Activated CD8-positive, alpha-beta T cell treated with anti-CD3 and anti-CD28 coated beads, Interleukin-2, amount 10 ng/mL, durations not matched to agents 7 days and 5 days (primary cell): ENCODE results near the gene PI4KA. TPM values are rescaled to one million over a fixed set of nuclear protein-coding genes. Genes with fewer than 3 reads are reported as not detected.

Experiments
- ATAC-seq: fragments of 150-1000 bp; cut with Tn5 transposase; one replicate; pipeline ENCODE4 v1.10.0; 2021; ENCODE audit warnings: moderate library complexity
- CTCF ChIA-PET: fragments of 350-600 bp; sonication (Branson Sonifier 250); formaldehyde crosslinking; loops from one replicate; lab custom pipeline; 2021; ENCODE audit warnings: antibody characterized with exemption; lab: Charles Lee
- POLR2A ChIA-PET: fragments of 350-600 bp; sonication (Branson Sonifier 250); formaldehyde crosslinking; loops from one replicate; lab custom pipeline; 2021; ENCODE audit warnings: antibody characterized with exemption; lab: Charles Lee
- DNase-seq: peaks from one replicate; pipeline ENCODE4 v3.0.0-alpha.2; 2020
- H3K27ac Mint-ChIP-seq: one replicate; pipeline ENCODE4 v1.8.0; 2021; ENCODE audit warnings: mild to moderate bottlenecking, mixed read lengths
- H3K27me3 Mint-ChIP-seq: one replicate; pipeline ENCODE4 v1.8.0; 2021; ENCODE audit warnings: low read depth, mixed read lengths
- H3K36me3 Mint-ChIP-seq: one replicate; pipeline ENCODE4 v1.8.0; 2021; ENCODE audit warnings: low read depth, mixed read lengths
- H3K4me1 Mint-ChIP-seq: one replicate; pipeline ENCODE4 v1.8.0; 2021; ENCODE audit warnings: low read depth, mixed read lengths
- H3K4me3 Mint-ChIP-seq: one replicate; pipeline ENCODE4 v1.8.0; 2021; ENCODE audit warnings: mild to moderate bottlenecking, mixed read lengths
- H3K9me3 Mint-ChIP-seq: one replicate; pipeline ENCODE4 v1.8.0; 2022; ENCODE audit warnings: mixed read lengths; ENCODE audit not compliant: insufficient read depth
- total RNA-seq, 2 experiments: library from RNA; stranded (reverse); gene quantifications; one replicate each; pipeline ENCODE4 v1.2.3, GENCODE V29; 2021

The PI4KA gene
- total RNA-seq, 2 experiments from 2014 or later: 112 to 120 TPM

DNA sequence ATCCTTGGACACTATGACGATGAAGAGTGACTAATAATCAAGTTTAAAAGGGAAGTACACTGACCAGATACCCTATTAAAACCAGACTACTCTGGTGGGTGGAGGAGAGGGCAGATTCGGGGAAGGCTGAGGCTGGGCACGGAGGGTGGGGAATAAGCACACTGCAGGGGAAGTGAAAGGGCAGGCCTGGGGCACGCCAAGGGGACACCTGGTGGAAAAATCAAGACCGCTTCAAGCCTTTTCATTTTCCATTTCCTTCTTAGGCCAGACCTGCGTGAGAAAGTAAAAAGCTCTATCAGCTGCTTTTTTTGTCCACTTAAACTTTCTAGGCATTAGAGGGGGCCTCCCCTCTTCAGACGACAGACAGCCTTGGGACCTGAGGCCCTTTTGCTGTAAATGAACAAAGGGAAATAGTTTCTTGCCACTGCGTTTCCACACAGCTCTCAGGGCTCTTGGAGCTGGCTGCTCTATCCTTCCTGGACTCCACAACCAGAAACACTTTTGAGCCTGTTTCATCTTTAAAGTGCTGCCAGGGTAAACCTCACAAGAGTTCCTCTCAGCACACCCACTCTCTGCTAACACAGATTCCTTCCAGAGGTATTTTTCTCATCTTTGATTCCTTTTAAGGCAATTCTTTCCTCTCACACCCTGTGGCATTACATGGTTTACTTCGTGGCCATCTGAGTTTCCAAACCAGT lies 109.7 kb downstream of the PI4KA start:
- peak overlapping the region; percentile 27 for H3K27ac Mint-ChIP-seq
- H3K9me3 Mint-ChIP-seq: no peaks in the 10 kb centered on the region
- DNase-seq (no peak), ATAC-seq (no peak)
- ChIA-PET CTCF (interaction anchor here (1.0 kb wide), 1 partner anchor 15 kb away, joined by 4 read pairs; no protein-coding TSS in a partner anchor), POLR2A (no interaction called here)
- H3K4me3 Mint-ChIP-seq: no peak overlapping the region
- H3K27me3 Mint-ChIP-seq: no peaks in the 10 kb centered on the region
- H3K4me1 Mint-ChIP-seq: peaks cover 8% of the 10 kb centered on the region
- H3K36me3 Mint-ChIP-seq: peaks cover 26% of the 10 kb centered on the region

DNA sequence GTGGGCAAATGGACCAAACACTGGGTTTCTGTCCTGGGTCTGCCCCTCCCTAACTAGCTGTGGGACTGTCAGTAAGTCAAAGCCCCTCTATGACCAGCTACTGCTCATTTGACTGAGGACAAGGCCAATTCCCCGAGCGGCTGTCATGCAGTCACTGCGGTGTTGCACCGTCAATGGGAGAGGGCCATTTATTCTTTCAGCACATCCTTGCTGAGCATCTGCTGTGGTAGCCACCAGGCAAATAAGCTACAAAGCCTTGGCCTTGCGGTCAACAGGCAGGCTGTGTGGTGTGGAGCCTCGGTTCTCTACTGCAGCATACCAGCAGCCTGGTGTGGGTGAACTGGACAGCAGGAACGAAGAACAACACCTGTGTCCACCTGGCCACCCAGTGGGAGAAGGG lies 110.5 kb downstream of the PI4KA start:
- no peaks in the 10 kb centered on the region for H3K27me3 Mint-ChIP-seq
- ChIA-PET CTCF (no interaction called here), POLR2A (no interaction called here)
- peaks cover 8% of the 10 kb centered on the region for H3K4me1 Mint-ChIP-seq
- peaks cover 26% of the 10 kb centered on the region for H3K36me3 Mint-ChIP-seq
- DNase-seq (no peak), ATAC-seq (no peak)
- H3K27ac Mint-ChIP-seq: no peak overlapping the region
- no peaks in the 10 kb centered on the region for H3K9me3 Mint-ChIP-seq
- no peak overlapping the region for H3K4me3 Mint-ChIP-seq

DNA sequence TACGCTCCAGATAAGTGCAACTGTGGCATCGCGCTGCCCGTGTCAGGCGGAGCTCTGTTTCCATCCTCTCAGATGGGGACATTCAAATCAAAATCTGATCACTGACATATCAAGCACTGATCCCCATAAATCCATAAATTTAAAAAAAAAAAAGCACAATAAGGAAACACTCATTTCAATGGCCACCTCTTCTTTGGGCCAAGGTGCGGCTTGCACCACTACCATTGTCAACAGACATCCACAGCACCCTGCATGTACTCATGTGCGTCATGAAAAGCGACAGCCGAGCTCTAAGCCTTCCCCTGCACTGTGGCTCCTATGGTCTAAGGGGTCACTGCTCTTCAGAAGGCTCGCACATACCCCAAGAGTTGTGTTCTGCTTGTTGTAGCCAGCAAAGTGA lies 111.4 kb downstream of the PI4KA start:
- CTCF ChIA-PET: no interaction called here
- peaks cover 8% of the 10 kb centered on the region for H3K4me1 Mint-ChIP-seq
- H3K27me3 Mint-ChIP-seq: no peaks in the 10 kb centered on the region
- no peak for DNase-seq
- no peaks in the 10 kb centered on the region for H3K9me3 Mint-ChIP-seq
- H3K27ac Mint-ChIP-seq: no peak overlapping the region
- peaks cover 29% of the 10 kb centered on the region for H3K36me3 Mint-ChIP-seq
- ATAC-seq: no peak
- POLR2A ChIA-PET: no interaction called here
- H3K4me3 Mint-ChIP-seq: no peak overlapping the region

DNA sequence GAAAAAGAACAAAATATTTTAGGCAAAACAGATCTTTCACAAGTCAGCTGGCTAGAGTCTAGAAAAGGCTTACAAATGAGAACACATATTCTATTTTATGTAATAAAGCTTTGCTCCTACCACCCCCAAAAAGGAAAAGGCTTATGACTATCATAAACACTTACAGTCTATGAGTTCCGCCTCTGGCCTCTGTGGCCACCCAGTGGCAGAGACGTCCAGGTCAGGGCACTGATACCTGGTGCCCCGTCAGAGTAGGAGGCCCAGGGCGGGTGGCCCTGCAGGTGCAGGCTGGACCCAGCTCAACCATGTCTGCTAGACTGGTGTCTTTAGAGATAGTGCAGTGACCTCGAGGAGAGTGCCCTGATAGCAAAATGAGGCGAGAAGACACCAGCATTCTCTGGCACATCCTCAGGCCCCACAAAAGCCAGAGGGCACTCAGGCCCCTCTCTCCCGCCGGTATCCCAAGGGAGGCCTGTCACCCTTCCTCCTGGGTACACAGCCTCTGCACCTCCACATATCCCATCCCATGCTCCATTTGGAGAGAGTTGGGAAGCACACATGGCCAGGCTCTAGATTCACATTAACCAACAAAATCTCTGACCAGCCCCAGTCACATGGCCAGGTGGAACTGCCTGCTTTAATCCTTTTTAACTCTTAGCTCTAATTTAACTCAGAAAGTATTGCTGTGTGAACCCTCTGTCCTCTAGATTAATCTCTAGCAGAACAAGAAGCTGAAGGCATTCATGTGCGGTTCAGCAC lies 112.0 kb downstream of the PI4KA start:
- H3K4me1 Mint-ChIP-seq: peaks cover 8% of the 10 kb centered on the region
- H3K27me3 Mint-ChIP-seq: no peaks in the 10 kb centered on the region
- CTCF ChIA-PET: no interaction called here
- no peak overlapping the region for H3K27ac Mint-ChIP-seq
- POLR2A ChIA-PET: no interaction called here
- H3K4me3 Mint-ChIP-seq: no peak overlapping the region
- H3K36me3 Mint-ChIP-seq: peaks cover 34% of the 10 kb centered on the region
- no peak for DNase-seq
- H3K9me3 Mint-ChIP-seq: no peaks in the 10 kb centered on the region
- ATAC-seq: no peak

DNA sequence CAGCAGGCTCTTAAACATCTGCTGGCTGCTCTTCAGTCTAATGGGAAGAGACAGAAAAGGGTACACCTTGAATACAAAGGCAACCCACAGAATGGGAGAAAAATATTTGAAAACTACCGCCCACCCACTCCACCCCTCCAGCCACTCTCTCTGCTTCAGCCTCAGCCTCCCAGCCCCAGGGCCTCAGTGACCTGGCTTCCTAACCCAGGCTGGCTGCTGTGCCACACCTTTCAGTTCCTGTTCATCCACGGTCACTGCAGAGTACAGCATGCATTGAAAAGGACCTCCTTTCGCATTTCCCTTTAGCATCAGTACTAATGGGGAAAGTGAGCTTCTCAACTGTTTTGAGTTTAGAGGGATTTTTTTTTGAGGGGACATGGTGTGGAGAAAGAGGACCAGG lies 113.5 kb downstream of the PI4KA start:
- H3K27ac Mint-ChIP-seq: no peak overlapping the region
- POLR2A ChIA-PET: interaction anchor here (0.6 kb wide), 1 partner anchor 124 kb away, joined by 3 read pairs; no protein-coding TSS in a partner anchor
- ATAC-seq: no peak
- peaks cover 41% of the 10 kb centered on the region for H3K36me3 Mint-ChIP-seq
- no peak for DNase-seq
- H3K4me1 Mint-ChIP-seq: peaks cover 5% of the 10 kb centered on the region
- CTCF ChIA-PET: no interaction called here
- no peak overlapping the region for H3K4me3 Mint-ChIP-seq
- H3K27me3 Mint-ChIP-seq: no peaks in the 10 kb centered on the region
- no peaks in the 10 kb centered on the region for H3K9me3 Mint-ChIP-seq

DNA sequence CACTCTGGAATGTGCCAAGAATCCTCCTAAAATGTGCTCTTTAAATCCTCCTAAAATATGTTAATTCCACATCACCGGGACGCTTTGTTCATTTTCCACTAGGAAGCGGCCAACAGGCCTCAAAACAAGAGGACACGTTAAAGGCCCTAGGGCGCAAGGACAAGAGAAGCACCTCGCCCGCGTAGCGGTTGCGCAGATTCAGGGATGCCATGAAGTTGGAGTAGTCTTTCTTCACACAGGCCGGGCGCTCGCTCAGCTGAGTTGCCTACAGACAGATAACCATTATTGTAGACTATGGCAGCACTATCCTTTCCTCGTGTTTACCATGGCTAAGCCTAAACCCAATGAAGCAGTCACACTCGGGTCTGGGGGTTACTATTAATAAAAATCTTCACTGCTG lies 114.2 kb downstream of the PI4KA start:
- no peak overlapping the region for H3K4me3 Mint-ChIP-seq
- H3K9me3 Mint-ChIP-seq: no peaks in the 10 kb centered on the region
- H3K4me1 Mint-ChIP-seq: peaks cover 3% of the 10 kb centered on the region
- ChIA-PET CTCF (no interaction called here), POLR2A (no interaction called here)
- DNase-seq: no peak
- ATAC-seq: no peak
- H3K36me3 Mint-ChIP-seq: peaks cover 44% of the 10 kb centered on the region
- no peak overlapping the region for H3K27ac Mint-ChIP-seq
- H3K27me3 Mint-ChIP-seq: no peaks in the 10 kb centered on the region

DNA sequence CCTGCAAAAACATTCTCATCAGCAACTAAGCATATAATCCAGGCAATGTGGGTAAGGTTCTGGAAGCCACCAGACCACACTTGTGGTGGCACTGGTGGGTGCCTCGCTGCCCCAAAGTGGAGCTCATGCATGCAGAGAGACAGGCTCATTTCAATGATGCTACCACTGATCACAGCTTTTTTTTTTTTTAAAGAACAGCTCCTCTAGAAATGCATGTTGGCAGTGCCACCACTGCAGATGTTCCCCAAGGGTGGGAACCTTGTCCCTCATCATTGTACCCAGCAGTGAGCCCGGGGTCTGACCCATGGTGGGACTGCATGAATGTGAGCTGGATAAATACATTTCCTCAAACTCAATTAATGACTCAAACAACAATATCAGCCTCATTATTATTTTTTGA lies 115.8 kb downstream of the PI4KA start:
- ChIA-PET POLR2A (no interaction called here), CTCF (interaction anchor here (1.2 to 2.9 kb wide), 6 partner anchors 8 to 40 kb away, joined by 3 to 18 read pairs (median 4); no protein-coding TSS in a partner anchor)
- Mint-ChIP-seq H3K4me1 (peaks cover 6% of the 10 kb centered on the region), H3K4me3 (no peak overlapping the region), H3K27me3 (no peaks in the 10 kb centered on the region), H3K36me3 (peaks cover 52% of the 10 kb centered on the region), H3K9me3 (no peaks in the 10 kb centered on the region), H3K27ac (no peak overlapping the region)
- DNase-seq: no peak
- no peak for ATAC-seq

DNA sequence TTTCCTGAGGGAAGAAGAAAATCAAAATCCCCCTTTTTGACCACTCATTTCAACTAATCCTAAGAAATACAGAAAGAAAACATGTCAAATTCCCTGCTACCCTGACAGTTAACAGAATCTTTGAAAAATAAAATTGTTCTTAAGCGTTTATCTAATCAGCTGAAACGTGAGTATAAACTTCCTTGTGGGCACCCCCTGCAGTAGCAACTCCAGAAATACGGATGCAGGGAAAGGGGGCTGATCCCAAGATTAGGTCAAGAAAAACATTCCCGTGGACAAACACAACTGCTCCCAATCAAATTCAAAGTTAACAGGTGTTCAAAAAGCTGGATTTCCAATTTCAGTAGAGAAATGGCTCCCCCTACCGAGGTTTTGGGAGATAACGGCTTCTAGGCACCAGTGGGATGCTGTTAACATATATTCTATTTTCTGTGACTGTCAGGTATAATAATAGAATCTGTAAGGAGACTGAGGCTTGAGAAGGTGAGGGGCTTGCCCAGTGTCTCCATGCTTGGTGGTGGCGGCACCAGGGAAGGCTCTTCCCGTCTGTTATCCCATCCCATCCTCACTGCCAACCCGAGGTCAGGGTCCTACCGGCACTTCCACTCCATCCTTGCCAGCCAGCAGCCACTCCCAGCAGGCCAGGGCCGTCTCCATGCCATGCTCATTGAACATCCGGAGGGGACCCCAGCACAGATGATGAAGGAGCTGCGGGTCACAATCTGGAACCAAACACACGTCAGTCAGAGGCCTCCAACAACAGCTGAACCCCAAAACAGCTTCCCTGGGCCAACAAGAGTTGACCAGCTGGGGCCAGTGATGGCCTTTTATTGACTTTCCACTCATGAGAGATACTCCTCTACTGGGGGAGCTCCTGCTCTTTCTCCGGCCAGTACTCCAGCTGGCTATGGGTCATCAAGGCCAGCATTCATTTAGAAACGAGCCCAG lies 116.7 kb downstream of the PI4KA start:
- Mint-ChIP-seq H3K27me3 (no peaks in the 10 kb centered on the region), H3K9me3 (no peaks in the 10 kb centered on the region), H3K27ac (no peak overlapping the region), H3K4me1 (peaks cover 6% of the 10 kb centered on the region), H3K4me3 (no peak overlapping the region), H3K36me3 (peaks cover 47% of the 10 kb centered on the region)
- ATAC-seq (peak; percentile 36), DNase-seq (peak; percentile 59)
- ChIA-PET POLR2A (no interaction called here), CTCF (interaction anchor here (0.6 to 2.9 kb wide), 13 partner anchors 9 to 324 kb away, joined by 3 to 18 read pairs (median 3); no protein-coding TSS in a partner anchor)

DNA sequence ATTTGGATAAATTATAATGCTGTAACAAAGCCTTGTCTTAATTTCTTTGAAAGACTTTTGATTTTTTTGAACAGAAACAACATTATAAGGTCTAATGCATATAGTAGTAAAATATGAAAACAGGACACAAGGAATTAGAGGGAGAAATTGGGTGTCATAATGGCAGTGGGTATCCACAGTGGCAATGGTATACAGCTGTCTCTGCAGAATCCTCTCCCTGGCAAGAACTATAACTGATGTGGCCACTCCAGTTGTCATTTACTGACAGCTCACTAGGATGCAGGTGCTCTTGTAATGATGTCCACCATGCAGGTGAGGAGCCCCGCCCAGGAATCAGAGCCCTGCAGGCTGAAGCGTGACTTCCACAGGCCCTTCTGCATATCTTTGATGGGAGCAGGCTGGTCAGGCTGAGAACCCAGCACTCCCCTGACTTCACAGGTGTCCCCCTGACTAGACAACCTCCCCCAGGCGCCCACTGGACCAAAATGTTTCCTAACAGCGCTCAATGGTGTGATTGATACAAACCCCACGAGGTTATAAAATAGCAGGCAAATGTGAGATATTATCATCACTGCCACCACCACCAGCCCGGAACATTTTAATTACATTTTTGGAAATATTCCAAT lies 117.5 kb downstream of the PI4KA start:
- DNase-seq (no peak), ATAC-seq (no peak)
- H3K27me3 Mint-ChIP-seq: no peaks in the 10 kb centered on the region
- POLR2A ChIA-PET: no interaction called here
- H3K4me3 Mint-ChIP-seq: no peak overlapping the region
- H3K9me3 Mint-ChIP-seq: no peaks in the 10 kb centered on the region
- peaks cover 41% of the 10 kb centered on the region for H3K36me3 Mint-ChIP-seq
- no peak overlapping the region for H3K27ac Mint-ChIP-seq
- H3K4me1 Mint-ChIP-seq: peaks cover 6% of the 10 kb centered on the region
- CTCF ChIA-PET: interaction anchor here (0.6 to 2.9 kb wide), 11 partner anchors 10 to 323 kb away, joined by 3 to 18 read pairs (median 4); no protein-coding TSS in a partner anchor

DNA sequence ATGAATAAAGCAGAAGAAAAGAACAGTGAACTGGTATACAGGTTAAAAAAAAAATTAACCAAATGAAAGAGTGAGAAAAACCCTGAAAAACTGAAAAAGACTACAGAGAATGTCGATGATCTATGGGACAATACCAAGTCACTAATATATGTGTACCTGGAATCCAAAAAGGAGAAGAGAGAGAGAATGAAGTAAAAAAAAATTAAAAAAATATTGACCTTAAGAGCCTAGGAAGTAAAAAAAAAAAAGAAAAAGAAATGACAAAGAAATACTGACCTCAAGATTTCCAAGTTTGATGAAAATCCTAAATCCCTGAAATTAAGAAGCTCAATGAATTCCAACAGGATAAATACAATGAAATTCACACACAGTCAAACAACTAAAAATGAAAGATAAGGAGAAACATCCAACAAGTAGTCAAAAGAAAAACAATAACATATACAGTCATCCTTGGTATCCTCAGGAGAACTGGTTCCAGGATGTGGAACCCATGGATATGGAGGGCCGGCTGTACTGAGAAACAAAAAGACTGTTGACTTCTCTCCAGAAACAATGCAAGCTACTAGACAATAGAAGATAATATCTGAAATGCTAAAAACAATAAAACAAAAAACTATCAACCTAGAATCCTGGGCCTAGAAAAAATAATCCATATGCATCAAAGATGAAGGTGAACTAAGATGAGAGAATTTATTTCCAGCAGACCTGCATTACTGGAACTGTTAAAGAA lies 118.2 kb downstream of the PI4KA start:
- H3K4me3 Mint-ChIP-seq: no peak overlapping the region
- no peaks in the 10 kb centered on the region for H3K27me3 Mint-ChIP-seq
- H3K36me3 Mint-ChIP-seq: peaks cover 41% of the 10 kb centered on the region
- no peaks in the 10 kb centered on the region for H3K9me3 Mint-ChIP-seq
- DNase-seq (no peak), ATAC-seq (no peak)
- ChIA-PET POLR2A (no interaction called here), CTCF (interaction anchor here (1.1 to 2.9 kb wide), 3 partner anchors 11 to 116 kb away, joined by 3 to 18 read pairs (median 4); no protein-coding TSS in a partner anchor)
- no peak overlapping the region for H3K27ac Mint-ChIP-seq
- peaks cover 6% of the 10 kb centered on the region for H3K4me1 Mint-ChIP-seq
